Right cardiac atrium (tissue), 5 donors: ENCODE measurements around the gene HES1. TPM values are rescaled to one million over a fixed set of nuclear protein-coding genes. Genes with fewer than 3 reads are reported as not detected.
A peak's percentile ranks its signal among the peaks of the same experiment; 100 is the strongest.

Experiments
- ATAC-seq, 2 donors: fragments of 200-7000 bp; cut with Tn5 transposase; one replicate each; pipeline versions ENCODE4 v1.8.0 to v1.9.1; 2020; ENCODE audit warnings: moderate library complexity in 2 of 2, mild to moderate bottlenecking in 1 of 2
- DNase-seq, 3 donors: peaks; one replicate each; pipeline ENCODE4 v3.0.0-alpha.2; 2020
- H3K27ac ChIP-seq: one replicate; pipeline ENCODE4 v1.5.1; 2013; ENCODE audit warnings: mild to moderate bottlenecking, low read length, control low read depth, moderate library complexity
- H3K27me3 ChIP-seq: one replicate; pipeline ENCODE4 v1.6.1; 2013; ENCODE audit not compliant: control insufficient read depth, insufficient read depth
- H3K4me1 ChIP-seq: one replicate; pipeline ENCODE4 v1.6.1; 2013; ENCODE audit warnings: low read length; ENCODE audit not compliant: control insufficient read depth, insufficient read depth
- H3K4me3 ChIP-seq: one replicate; pipeline ENCODE4 v1.5.1; 2013; ENCODE audit warnings: low read length, control low read depth
- H3K9me3 ChIP-seq: one replicate; pipeline ENCODE4 v1.6.1; 2013; ENCODE audit warnings: low read length; ENCODE audit not compliant: control insufficient read depth
- WGBS: extraction: QIAGEN DNeasy Blood & Tissue Kit; methylation state at CpG from one replicate; pipeline ENCODE4 v1.1.7; 2013; 5-methylcytosine and 5-hydroxymethylcytosine counted together
- intact Hi-C, 4 donors: fragments of 100-400 bp; cut with DNase I; formaldehyde crosslinking; loops; one replicate each; pipeline versions ENCODE4 v1.11.0 to v1.14.0; 2022 to 2023
- polyA plus RNA-seq: library from polyadenylated mRNA; stranded (reverse); fragments of 200-250 nt; gene quantifications from one replicate; pipeline ENCODE4 v1.2.3, GENCODE V29; 2013
- total RNA-seq, 4 donors: library from RNA; stranded (reverse); fragmentation: NEBNext Ultra II Directional; extraction: Animal tissue kit (Norgen Biotek cat#: 25700); gene quantifications; one replicate each; pipeline ENCODE4 v1.2.1, GENCODE V29; 2021
- donor health status: healthy with polysubstance abuse.
- donor health status: DM: no; HTN: yes; CAD: no.
- donor health status: DM: no; HTN: no; CAD: no.
- donor health status: DM: no; HTN: yes; CAD: no; lungs with severe emphysema.
- donor health status: DM: yes; HTN: yes; CAD: no.

The HES1 gene
- total and polyA plus RNA-seq, 5 donors, result 22.8 to 59.5 (median 31.1) TPM

- DNase-seq, result peak; percentile 38 to 84 (median 81)
- Histone ChIP-seq H3K27me3 (no peaks in the 10 kb centered on the region), H3K9me3 (no peaks in the 10 kb centered on the region), H3K27ac (no peak overlapping the region), H3K4me3 (no peak overlapping the region), H3K4me1 (no peaks in the 10 kb centered on the region)
- intact Hi-C loops, result loop anchor here (5.0 to 10.0 kb wide), 8 partner anchors 55 to 345 kb away; no protein-coding TSS in a partner anchor
- ATAC-seq, result peak in 1 of 2 donors; percentile 10
- WGBS, result 27% methylated on average over 7 of the region's 7 CpGs
Observed at GRCh38 chr3:194129581-194130133, 6.3 kb upstream of the HES1 start.

- no peak for ATAC-seq
- DNase-seq, result no peak
- Histone ChIP-seq H3K27me3 (no peaks in the 10 kb centered on the region), H3K9me3 (no peaks in the 10 kb centered on the region), H3K27ac (no peak overlapping the region), H3K4me3 (no peak overlapping the region), H3K4me1 (no peaks in the 10 kb centered on the region)
- intact Hi-C loops, result loop anchor here (5.0 to 10.0 kb wide), 8 partner anchors 55 to 345 kb away; no protein-coding TSS in a partner anchor
- WGBS, result 65% methylated on average over 2 of the region's 2 CpGs
Observed at GRCh38 chr3:194130188-194130587, 5.8 kb upstream of the HES1 start.

GRCh38 chr3:194130807-194131589, 5.0 kb upstream of the HES1 start:
- intact Hi-C loops, result loop anchor here (5.0 to 10.0 kb wide), 8 partner anchors 56 to 346 kb away; no protein-coding TSS in a partner anchor
- H3K9me3 ChIP-seq, result no peaks in the 10 kb centered on the region
- no peak overlapping the region for H3K4me3 ChIP-seq
- H3K4me1 ChIP-seq, result no peaks in the 10 kb centered on the region
- WGBS, result 50% methylated on average over 19 of the region's 19 CpGs
- DNase-seq (peak; percentile 24 to 79 (median 58)), ATAC-seq (no peak)
- H3K27me3 ChIP-seq, result no peaks in the 10 kb centered on the region
- H3K27ac ChIP-seq, result no peak overlapping the region

GRCh38 chr3:194132465-194133286, 3.3 kb upstream of the HES1 start:
- WGBS, result 75% methylated on average over 5 of the region's 5 CpGs
- no peak overlapping the region for H3K4me3 ChIP-seq
- intact Hi-C loops, result loop anchor here (5.0 to 10.0 kb wide), 8 partner anchors 58 to 348 kb away; no protein-coding TSS in a partner anchor
- no peaks in the 10 kb centered on the region for H3K9me3 ChIP-seq
- no peak overlapping the region for H3K27ac ChIP-seq
- H3K27me3 ChIP-seq, result no peaks in the 10 kb centered on the region
- no peak for ATAC-seq
- no peak for DNase-seq
- no peaks in the 10 kb centered on the region for H3K4me1 ChIP-seq

GRCh38 chr3:194133661-194134230, 2.2 kb upstream of the HES1 start:
- WGBS, result 3% methylated on average over 41 of the region's 41 CpGs
- ATAC-seq, result peak; percentile 2 to 3
- Histone ChIP-seq H3K9me3 (no peaks in the 10 kb centered on the region), H3K27me3 (no peaks in the 10 kb centered on the region), H3K4me3 (peak overlapping the region; percentile 70), H3K27ac (peak overlapping the region; percentile 78), H3K4me1 (peaks cover under 1% of the 10 kb centered on the region)
- intact Hi-C loops, result loop anchor here (5.0 to 10.0 kb wide), 8 partner anchors 59 to 349 kb away; no protein-coding TSS in a partner anchor
- DNase-seq, result peak; percentile 81 to 91 (median 89)

- intact Hi-C loops, result loop anchor here (5.0 to 10.0 kb wide), 8 partner anchors 59 to 349 kb away; no protein-coding TSS in a partner anchor
- Histone ChIP-seq H3K27ac (peak overlapping the region; percentile 93), H3K27me3 (no peaks in the 10 kb centered on the region), H3K4me3 (peak overlapping the region; percentile 70), H3K9me3 (no peaks in the 10 kb centered on the region), H3K4me1 (peaks cover 4% of the 10 kb centered on the region)
- ATAC-seq, result peak; percentile 34 to 39
- WGBS, result under 1% methylated on average over 69 of the region's 71 CpGs
- DNase-seq, result peak; percentile 84 to 93 (median 93)
Observed at GRCh38 chr3:194134231-194134756, 1.7 kb upstream of the HES1 start.

GRCh38 chr3:194134757-194135515, 1.0 kb upstream of the HES1 start:
- DNase-seq, result peak; percentile 95 to 97 (median 97)
- Histone ChIP-seq H3K9me3 (no peaks in the 10 kb centered on the region), H3K4me1 (peaks cover 4% of the 10 kb centered on the region), H3K4me3 (peak overlapping the region; percentile 70), H3K27ac (peak overlapping the region; percentile 96), H3K27me3 (no peaks in the 10 kb centered on the region)
- ATAC-seq, result peak; percentile 79 to 80
- intact Hi-C loops, result loop anchor here (5.0 to 10.0 kb wide), 11 partner anchors 60 to 353 kb away; no protein-coding TSS in a partner anchor
- under 1% methylated on average over 68 of the region's 68 CpGs for WGBS

- ATAC-seq (no peak), DNase-seq (no peak)
- intact Hi-C loops, result loop anchor here (5.0 to 10.0 kb wide), 11 partner anchors 61 to 353 kb away; no protein-coding TSS in a partner anchor
- peak overlapping the region; percentile 70 for H3K4me3 ChIP-seq
- H3K27me3 ChIP-seq, result no peaks in the 10 kb centered on the region
- peak overlapping the region; percentile 96 for H3K27ac ChIP-seq
- 1% methylated on average over 4 of the region's 4 CpGs for WGBS
- H3K9me3 ChIP-seq, result no peaks in the 10 kb centered on the region
- H3K4me1 ChIP-seq, result peaks cover 4% of the 10 kb centered on the region
Observed at GRCh38 chr3:194135516-194135805, 487 bp upstream of the HES1 start.

- intact Hi-C loops, result loop anchor here (5.0 to 10.0 kb wide), 11 partner anchors 62 to 354 kb away; no protein-coding TSS in a partner anchor
- Histone ChIP-seq H3K27ac (peak overlapping the region; percentile 79), H3K9me3 (no peaks in the 10 kb centered on the region), H3K27me3 (no peaks in the 10 kb centered on the region), H3K4me3 (peak overlapping the region; percentile 76), H3K4me1 (peaks cover 6% of the 10 kb centered on the region)
- WGBS, result 0% methylated on average over 17 of the region's 17 CpGs
- DNase-seq (peak in 2 of 3 donors; percentile 41 to 67), ATAC-seq (no peak)
Observed at GRCh38 chr3:194136519-194137007, 615 bp downstream of the HES1 start.
